HepG2 (cell line): ENCODE measurements around the gene TBC1D14. TPM values are rescaled to one million over a fixed set of nuclear protein-coding genes. Genes with fewer than 3 reads are reported as not detected.

Experiments
- ATAC-seq: fragments of 200-7000 bp; cut with Tn5 transposase; 3 replicates; pipeline ENCODE4 v1.9.1; 2020; ENCODE audit warnings: mild to moderate bottlenecking, moderate library complexity
- BruUV-seq: library from RNA; stranded (reverse); fragments of 400-500 nt; replicated peaks from 2 replicates; lab custom pipeline; 2021; lab: Mats Ljungman, UMichigan
- CTCF ChIA-PET: fragments of 300-600 bp; formaldehyde crosslinking; extraction: SDS; loops from one replicate; lab custom pipeline; 2021; ENCODE audit warnings: low total read pairs, inconsistent platforms, low intra/inter-chr PET ratio; lab: Yijun Ruan, JAX
- POLR2A ChIA-PET: fragments of 350-600 bp; sonication (Branson Sonifier 250); formaldehyde crosslinking; loops from one replicate; lab custom pipeline; 2020; ENCODE audit warnings: antibody characterized with exemption, inconsistent platforms; lab: Yijun Ruan, JAX
- DNase-seq: peaks from one replicate; pipeline ENCODE4 v3.0.0-alpha.2; 2015; ENCODE audit warnings: low spot score
- FAIRE-seq: peaks from 3 replicates; lab custom pipeline; 2011; peaks lifted over from hg19 to GRCh38; lab: Jason Lieb, UNC
- H2AFZ ChIP-seq: one replicate; pipeline ENCODE4 v1.6.1; 2011; ENCODE audit warnings: low read length, inconsistent platforms
- H3K27ac ChIP-seq: fragments of 300-600 bp; 3 replicates; pipeline ENCODE4 v1.8.0; 2011; ENCODE audit warnings: mixed run types, mild to moderate bottlenecking, mixed read lengths, low read length, inconsistent platforms; ENCODE audit not compliant: insufficient read depth; ENCODE audit errors: extremely low read length
- H3K27me3 ChIP-seq, 2 experiments: fragments of 200-600 bp in 1 of 2; 2 replicates in 1 of 2; 3 replicates in 1 of 2; pipeline versions ENCODE4 v1.6.0 to v1.8.0; 2011; ENCODE audit warnings: low read length in 2 of 2, mild to moderate bottlenecking in 2 of 2, moderate library complexity in 2 of 2, inconsistent platforms in 1 of 2; ENCODE audit not compliant: insufficient read depth in 2 of 2, control insufficient read depth in 1 of 2
- H3K36me3 ChIP-seq, 2 experiments: fragments of 200-600 bp in 1 of 2; replicated peaks in 1 of 2; 2 replicates in 1 of 2; 3 replicates in 1 of 2; pipeline versions ENCODE4 v1.5.1 to v1.8.0; 2011; ENCODE audit warnings: low read length in 2 of 2, inconsistent platforms in 1 of 2; ENCODE audit not compliant: insufficient read depth in 2 of 2, control insufficient read depth in 1 of 2
- H3K4me1 ChIP-seq: 2 replicates; pipeline ENCODE4 v1.5.1; 2012; ENCODE audit warnings: low read length, inconsistent platforms; ENCODE audit not compliant: insufficient read depth
- H3K4me2 ChIP-seq: 2 replicates; pipeline ENCODE4 v1.6.0; 2011; ENCODE audit warnings: low read depth, low read length, inconsistent platforms
- H3K4me3 ChIP-seq, 3 experiments: fragments of 200-600 bp in 1 of 3; sonication (generic), shearing (Covaris generic) in 1 of 3; replicated peaks in 1 of 3; 2 replicates each; pipeline ENCODE4 v1.5.1; 2011 to 2016; ENCODE audit warnings: low read length in 3 of 3, inconsistent platforms in 2 of 3, low read depth in 2 of 3, mild to moderate bottlenecking in 2 of 3, control low read depth in 1 of 3, mixed read lengths in 1 of 3; ENCODE audit not compliant: insufficient read depth in 1 of 3
- H3K79me2 ChIP-seq: one replicate; pipeline ENCODE4 v1.6.1; 2011; ENCODE audit warnings: low read length, inconsistent platforms; ENCODE audit not compliant: insufficient read depth
- H3K9ac ChIP-seq: 2 replicates; pipeline ENCODE4 v1.6.0; 2011; ENCODE audit warnings: mild to moderate bottlenecking, low read depth, low read length, inconsistent platforms; ENCODE audit not compliant: insufficient read depth
- H3K9me3 ChIP-seq: 2 replicates; pipeline ENCODE4 v1.5.1; 2012; ENCODE audit warnings: mild to moderate bottlenecking, low read length
- H4K20me1 ChIP-seq: 2 replicates; pipeline ENCODE4 v1.6.0; 2011; ENCODE audit warnings: inconsistent platforms, mild to moderate bottlenecking, low read length, moderate library complexity; ENCODE audit not compliant: insufficient read depth
- CREBL2 ChIP-seq: sonication (generic); formaldehyde crosslinking; IDR thresholded peaks from 2 replicates; pipeline ENCODE4 v1.8.1; 2023; ENCODE audit warnings: missing genetic modification reagents, mild to moderate bottlenecking, borderline replicate concordance
- GPBP1L1 ChIP-seq: sonication (generic); formaldehyde crosslinking; IDR thresholded peaks from 2 replicates; pipeline ENCODE4 v1.5.0; 2020; ENCODE audit warnings: mild to moderate bottlenecking, missing genetic modification reagents
- HNRNPH1 ChIP-seq: fragments of 200-400 bp; formaldehyde crosslinking; optimal IDR thresholded peaks from 2 replicates; pipeline ENCODE3; 2017; ENCODE audit warnings: mild to moderate bottlenecking, low read depth, low read length
- MBD4 ChIP-seq: IDR thresholded peaks from 2 replicates; pipeline ENCODE4 v1.6.1; 2012; ENCODE audit warnings: low read length, inconsistent platforms, borderline replicate concordance
- MYC ChIP-seq: sonication (generic); formaldehyde crosslinking; IDR thresholded peaks from 2 replicates; pipeline ENCODE4 v1.9.0; 2021; ENCODE audit warnings: missing genetic modification reagents, borderline replicate concordance
- RARG ChIP-seq: sonication (generic); formaldehyde crosslinking; IDR thresholded peaks from 2 replicates; pipeline ENCODE4 v1.4.0; 2020; ENCODE audit warnings: low read depth, mild to moderate bottlenecking, missing genetic modification reagents
- ZNF430 ChIP-seq: sonication (generic); formaldehyde crosslinking; IDR thresholded peaks from 2 replicates; pipeline ENCODE4 v1.9.0; 2021; ENCODE audit warnings: mild to moderate bottlenecking, missing genetic modification reagents
- ZNF720 ChIP-seq: sonication (generic); formaldehyde crosslinking; IDR thresholded peaks from 2 replicates; pipeline ENCODE4 v1.4.0; 2020; ENCODE audit warnings: missing genetic modification reagents
- WGBS: methylation state at CpG from one replicate; pipeline ENCODE4 v1.1.6; 2017; ENCODE audit warnings: low lambda C conversion rate; 5-methylcytosine and 5-hydroxymethylcytosine counted together
- in situ Hi-C: cut with HindIII; loops from 2 replicates; pipeline ENCODE4 v1.10.0; 2017; ENCODE audit warnings: low pct_unique_long_range_greater_than_20kb; ENCODE audit not compliant: extremely low pct_ligation_motif_present
- intact Hi-C: fragments of 100-400 bp; cut with micrococcal nuclease; formaldehyde crosslinking; loops from one replicate; pipeline ENCODE4 v1.10.0; 2022; ENCODE audit not compliant: unreplicated experiment
- polyA plus RNA-seq, 8 experiments: library from polyadenylated mRNA; depleted of rRNA in 3 of 8; stranded (reverse) in 7 of 8; unstranded in 1 of 8; fragments of >200 nt; fragmentation: Illumina TruSeq in 4 of 8; extraction: Trizol in 4 of 8; gene quantifications; 2 replicates each; pipeline versions ENCODE4 v1.2.1 to v1.2.3, GENCODE V29; 2011 to 2016; ENCODE audit warnings: low read depth in 4 of 8, missing spikeins in 1 of 8, mixed read lengths in 1 of 8; ENCODE audit not compliant: insufficient read depth in 1 of 8
- total RNA-seq, 5 experiments: library from RNA; depleted of rRNA; stranded (reverse); fragments of >200 nt; fragmentation: Illumina TruSeq; extraction: Trizol; gene quantifications; 2 replicates each; pipeline ENCODE4 v1.2.3, GENCODE V29; 2016; ENCODE audit warnings: low read depth in 1 of 5
- TF ChIP-seq, protein P1 (sequence below): sonication (generic); formaldehyde crosslinking; IDR thresholded peaks from 2 replicates; pipeline ENCODE4 v1.4.0; 2020; ENCODE audit warnings: mild to moderate bottlenecking, missing genetic modification reagents
- TF ChIP-seq, protein P2 (sequence below): sonication (generic); formaldehyde crosslinking; IDR thresholded peaks from 2 replicates; pipeline ENCODE4 v1.4.0; 2020; ENCODE audit warnings: missing genetic modification reagents
- TF ChIP-seq, protein P3 (sequence below): fragments of 450-650 bp; IDR thresholded peaks from 2 replicates; pipeline ENCODE4 v1.6.1; 2017; ENCODE audit warnings: mild to moderate bottlenecking

Gene TBC1D14
- total and polyA plus RNA-seq, 2 of the 13 experiments (the other 11 are each of a cell fraction or from before 2014, with no cell fraction given) = 29.5 to 46.5 TPM

- POLR2A ChIA-PET = no interaction called here
- TF ChIP-seq, protein P1, sequence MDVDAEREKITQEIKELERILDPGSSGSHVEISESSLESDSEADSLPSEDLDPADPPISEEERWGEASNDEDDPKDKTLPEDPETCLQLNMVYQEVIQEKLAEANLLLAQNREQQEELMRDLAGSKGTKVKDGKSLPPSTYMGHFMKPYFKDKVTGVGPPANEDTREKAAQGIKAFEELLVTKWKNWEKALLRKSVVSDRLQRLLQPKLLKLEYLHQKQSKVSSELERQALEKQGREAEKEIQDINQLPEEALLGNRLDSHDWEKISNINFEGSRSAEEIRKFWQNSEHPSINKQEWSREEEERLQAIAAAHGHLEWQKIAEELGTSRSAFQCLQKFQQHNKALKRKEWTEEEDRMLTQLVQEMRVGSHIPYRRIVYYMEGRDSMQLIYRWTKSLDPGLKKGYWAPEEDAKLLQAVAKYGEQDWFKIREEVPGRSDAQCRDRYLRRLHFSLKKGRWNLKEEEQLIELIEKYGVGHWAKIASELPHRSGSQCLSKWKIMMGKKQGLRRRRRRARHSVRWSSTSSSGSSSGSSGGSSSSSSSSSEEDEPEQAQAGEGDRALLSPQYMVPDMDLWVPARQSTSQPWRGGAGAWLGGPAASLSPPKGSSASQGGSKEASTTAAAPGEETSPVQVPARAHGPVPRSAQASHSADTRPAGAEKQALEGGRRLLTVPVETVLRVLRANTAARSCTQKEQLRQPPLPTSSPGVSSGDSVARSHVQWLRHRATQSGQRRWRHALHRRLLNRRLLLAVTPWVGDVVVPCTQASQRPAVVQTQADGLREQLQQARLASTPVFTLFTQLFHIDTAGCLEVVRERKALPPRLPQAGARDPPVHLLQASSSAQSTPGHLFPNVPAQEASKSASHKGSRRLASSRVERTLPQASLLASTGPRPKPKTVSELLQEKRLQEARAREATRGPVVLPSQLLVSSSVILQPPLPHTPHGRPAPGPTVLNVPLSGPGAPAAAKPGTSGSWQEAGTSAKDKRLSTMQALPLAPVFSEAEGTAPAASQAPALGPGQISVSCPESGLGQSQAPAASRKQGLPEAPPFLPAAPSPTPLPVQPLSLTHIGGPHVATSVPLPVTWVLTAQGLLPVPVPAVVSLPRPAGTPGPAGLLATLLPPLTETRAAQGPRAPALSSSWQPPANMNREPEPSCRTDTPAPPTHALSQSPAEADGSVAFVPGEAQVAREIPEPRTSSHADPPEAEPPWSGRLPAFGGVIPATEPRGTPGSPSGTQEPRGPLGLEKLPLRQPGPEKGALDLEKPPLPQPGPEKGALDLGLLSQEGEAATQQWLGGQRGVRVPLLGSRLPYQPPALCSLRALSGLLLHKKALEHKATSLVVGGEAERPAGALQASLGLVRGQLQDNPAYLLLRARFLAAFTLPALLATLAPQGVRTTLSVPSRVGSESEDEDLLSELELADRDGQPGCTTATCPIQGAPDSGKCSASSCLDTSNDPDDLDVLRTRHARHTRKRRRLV = no peak
- no peak for TF ChIP-seq MYC (CRISPR knock-in tag)
- no peak for TF ChIP-seq RARG (CRISPR knock-in tag)
- TF ChIP-seq HNRNPH1 = no peak
- no peak for TF ChIP-seq MBD4
- TF ChIP-seq ZNF430 (CRISPR knock-in tag) = no peak
- TF ChIP-seq CREBL2 (CRISPR knock-in tag) = no peak
- no peak for TF ChIP-seq GPBP1L1 (CRISPR knock-in tag)
- TF ChIP-seq, protein P2, sequence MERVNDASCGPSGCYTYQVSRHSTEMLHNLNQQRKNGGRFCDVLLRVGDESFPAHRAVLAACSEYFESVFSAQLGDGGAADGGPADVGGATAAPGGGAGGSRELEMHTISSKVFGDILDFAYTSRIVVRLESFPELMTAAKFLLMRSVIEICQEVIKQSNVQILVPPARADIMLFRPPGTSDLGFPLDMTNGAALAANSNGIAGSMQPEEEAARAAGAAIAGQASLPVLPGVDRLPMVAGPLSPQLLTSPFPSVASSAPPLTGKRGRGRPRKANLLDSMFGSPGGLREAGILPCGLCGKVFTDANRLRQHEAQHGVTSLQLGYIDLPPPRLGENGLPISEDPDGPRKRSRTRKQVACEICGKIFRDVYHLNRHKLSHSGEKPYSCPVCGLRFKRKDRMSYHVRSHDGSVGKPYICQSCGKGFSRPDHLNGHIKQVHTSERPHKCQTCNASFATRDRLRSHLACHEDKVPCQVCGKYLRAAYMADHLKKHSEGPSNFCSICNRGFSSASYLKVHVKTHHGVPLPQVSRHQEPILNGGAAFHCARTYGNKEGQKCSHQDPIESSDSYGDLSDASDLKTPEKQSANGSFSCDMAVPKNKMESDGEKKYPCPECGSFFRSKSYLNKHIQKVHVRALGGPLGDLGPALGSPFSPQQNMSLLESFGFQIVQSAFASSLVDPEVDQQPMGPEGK (CRISPR knock-in tag) = no peak
- TF ChIP-seq, protein P3, sequence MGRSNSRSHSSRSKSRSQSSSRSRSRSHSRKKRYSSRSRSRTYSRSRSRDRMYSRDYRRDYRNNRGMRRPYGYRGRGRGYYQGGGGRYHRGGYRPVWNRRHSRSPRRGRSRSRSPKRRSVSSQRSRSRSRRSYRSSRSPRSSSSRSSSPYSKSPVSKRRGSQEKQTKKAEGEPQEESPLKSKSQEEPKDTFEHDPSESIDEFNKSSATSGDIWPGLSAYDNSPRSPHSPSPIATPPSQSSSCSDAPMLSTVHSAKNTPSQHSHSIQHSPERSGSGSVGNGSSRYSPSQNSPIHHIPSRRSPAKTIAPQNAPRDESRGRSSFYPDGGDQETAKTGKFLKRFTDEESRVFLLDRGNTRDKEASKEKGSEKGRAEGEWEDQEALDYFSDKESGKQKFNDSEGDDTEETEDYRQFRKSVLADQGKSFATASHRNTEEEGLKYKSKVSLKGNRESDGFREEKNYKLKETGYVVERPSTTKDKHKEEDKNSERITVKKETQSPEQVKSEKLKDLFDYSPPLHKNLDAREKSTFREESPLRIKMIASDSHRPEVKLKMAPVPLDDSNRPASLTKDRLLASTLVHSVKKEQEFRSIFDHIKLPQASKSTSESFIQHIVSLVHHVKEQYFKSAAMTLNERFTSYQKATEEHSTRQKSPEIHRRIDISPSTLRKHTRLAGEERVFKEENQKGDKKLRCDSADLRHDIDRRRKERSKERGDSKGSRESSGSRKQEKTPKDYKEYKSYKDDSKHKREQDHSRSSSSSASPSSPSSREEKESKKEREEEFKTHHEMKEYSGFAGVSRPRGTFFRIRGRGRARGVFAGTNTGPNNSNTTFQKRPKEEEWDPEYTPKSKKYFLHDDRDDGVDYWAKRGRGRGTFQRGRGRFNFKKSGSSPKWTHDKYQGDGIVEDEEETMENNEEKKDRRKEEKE = no peak
- no peak for TF ChIP-seq ZNF720 (CRISPR knock-in tag)
Measured at GRCh38 chr4:7025040-7025602, 115.5 kb downstream of the TBC1D14 start.

More at GRCh38 chr4:7025040-7025602, 115.5 kb downstream of the TBC1D14 start:
- no peak overlapping the region for H2AFZ ChIP-seq
- peaks cover 26 to 67% of the 10 kb centered on the region in 2 experiments; a peak in 4 of 5 replicates for H3K36me3 ChIP-seq
- no peaks in the 10 kb centered on the region for H4K20me1 ChIP-seq
- H3K4me2 ChIP-seq = no peak overlapping the region
- no peak overlapping the region for H3K4me3 ChIP-seq
- no peak for ATAC-seq
- no peaks in the 10 kb centered on the region for H3K79me2 ChIP-seq
- DNase-seq = no peak
- in situ Hi-C loops = no loop called here
- no peak overlapping the region for H3K27ac ChIP-seq
- intact Hi-C loops = no loop called here
- H3K4me1 ChIP-seq = peaks cover 35% of the 10 kb centered on the region
- H3K9me3 ChIP-seq = no peaks in the 10 kb centered on the region
- BruUV-seq = no TSS peak
- WGBS = 91% methylated on average over 28 of the region's 28 CpGs
- CTCF ChIA-PET = no interaction called here
- H3K9ac ChIP-seq = no peak overlapping the region
- H3K27me3 ChIP-seq = no peaks in the 10 kb centered on the region
- no peak for FAIRE-seq
